HepG2 (cell line): ENCODE measurements around the gene NAV2. TPM values are rescaled to one million over a fixed set of nuclear protein-coding genes. Genes with fewer than 3 reads are reported as not detected.

Experiments
- ATF1 ChIP-seq: IDR thresholded peaks from 2 replicates; pipeline ENCODE4 v1.6.1; 2016; ENCODE audit warnings: mild to moderate bottlenecking, control low read depth
- ETV5 ChIP-seq: IDR thresholded peaks from 2 replicates; pipeline ENCODE4 v1.6.1; 2018; ENCODE audit warnings: missing biosample characterization, missing genetic modification reagents, inconsistent platforms, borderline replicate concordance
- HBP1 ChIP-seq: IDR thresholded peaks from 2 replicates; pipeline ENCODE4 v1.6.1; 2016; ENCODE audit warnings: low read depth, control low read depth
- NR2C2 ChIP-seq: sonication (generic); formaldehyde crosslinking; IDR thresholded peaks from 2 replicates; pipeline ENCODE4 v1.4.0; 2020; ENCODE audit warnings: missing genetic modification reagents, mild to moderate bottlenecking, moderate library complexity, borderline replicate concordance
- PHF8 ChIP-seq: sonication (generic); formaldehyde crosslinking; IDR thresholded peaks from 2 replicates; pipeline ENCODE4 v1.5.0; 2020; ENCODE audit warnings: missing genetic modification reagents
- POLR2AphosphoS5 ChIP-seq: IDR thresholded peaks from 2 replicates; pipeline ENCODE4 v1.6.1; 2012; ENCODE audit warnings: low read depth, low read length
- RCOR2 ChIP-seq: IDR thresholded peaks from 2 replicates; pipeline ENCODE4 v1.6.1; 2016; ENCODE audit warnings: missing biosample characterization, missing genetic modification reagents
- RFXAP ChIP-seq: sonication (generic); formaldehyde crosslinking; IDR thresholded peaks from 2 replicates; pipeline ENCODE4 v1.4.0; 2020; ENCODE audit warnings: missing genetic modification reagents, borderline replicate concordance
- SAFB2 ChIP-seq: sonication (generic); formaldehyde crosslinking; IDR thresholded peaks from 2 replicates; pipeline ENCODE4 v1.5.1; 2020; ENCODE audit warnings: missing genetic modification reagents, low read depth, mild to moderate bottlenecking, borderline replicate concordance
- SATB2 ChIP-seq: sonication (generic); formaldehyde crosslinking; IDR thresholded peaks from 2 replicates; pipeline ENCODE4 v1.5.0; 2020; ENCODE audit warnings: missing genetic modification reagents
- SKIL ChIP-seq: sonication (generic); formaldehyde crosslinking; IDR thresholded peaks from 2 replicates; pipeline ENCODE4 v1.8.0; 2022; ENCODE audit warnings: missing genetic modification reagents, mild to moderate bottlenecking, moderate library complexity, borderline replicate concordance
- TBL1XR1 ChIP-seq: fragments of 150-350 bp; IDR thresholded peaks from 2 replicates; pipeline ENCODE4 v1.6.1; 2014; ENCODE audit warnings: borderline replicate concordance, low read length; ENCODE audit not compliant: partially characterized antibody
- ZBTB1 ChIP-seq: sonication (generic); formaldehyde crosslinking; IDR thresholded peaks from 2 replicates; pipeline ENCODE4 v1.4.0; 2020; ENCODE audit warnings: missing genetic modification reagents, borderline replicate concordance
- ZC3H4 ChIP-seq: sonication (generic); formaldehyde crosslinking; IDR thresholded peaks from 2 replicates; pipeline ENCODE4 v1.4.0; 2020; ENCODE audit warnings: missing genetic modification reagents, borderline replicate concordance
- ZNF317 ChIP-seq: sonication (generic); formaldehyde crosslinking; IDR thresholded peaks from 2 replicates; pipeline ENCODE4 v1.5.0; 2020; ENCODE audit warnings: mild to moderate bottlenecking, missing genetic modification reagents
- ZNF34 ChIP-seq: sonication (generic); formaldehyde crosslinking; IDR thresholded peaks from 2 replicates; pipeline ENCODE4 v1.4.0; 2020; ENCODE audit warnings: mild to moderate bottlenecking, missing genetic modification reagents, borderline replicate concordance
- ZNF598 ChIP-seq: sonication (generic); formaldehyde crosslinking; IDR thresholded peaks from 2 replicates; pipeline ENCODE4 v1.5.1; 2020; ENCODE audit warnings: mild to moderate bottlenecking, missing genetic modification reagents, borderline replicate concordance
- ZNF609 ChIP-seq: sonication (generic); formaldehyde crosslinking; IDR thresholded peaks from 2 replicates; pipeline ENCODE4 v1.4.0; 2020; ENCODE audit warnings: mild to moderate bottlenecking, missing genetic modification reagents, borderline replicate concordance
- ZNF772 ChIP-seq: sonication (generic); formaldehyde crosslinking; IDR thresholded peaks from 2 replicates; pipeline ENCODE4 v1.5.0; 2020; ENCODE audit warnings: mild to moderate bottlenecking, missing genetic modification reagents
- ZNF891 ChIP-seq: sonication (generic); formaldehyde crosslinking; IDR thresholded peaks from 2 replicates; pipeline ENCODE4 v1.5.0; 2020; ENCODE audit warnings: mild to moderate bottlenecking, missing genetic modification reagents
- ZSCAN29 ChIP-seq: sonication (generic); formaldehyde crosslinking; conservative IDR thresholded peaks from 2 replicates; pipeline ENCODE4 v1.4.0; 2020; ENCODE audit warnings: mild to moderate bottlenecking, missing genetic modification reagents
- polyA plus RNA-seq, 8 experiments: library from polyadenylated mRNA; depleted of rRNA in 3 of 8; stranded (reverse) in 7 of 8; unstranded in 1 of 8; fragments of >200 nt; fragmentation: Illumina TruSeq in 4 of 8; extraction: Trizol in 4 of 8; gene quantifications; 2 replicates each; pipeline versions ENCODE4 v1.2.1 to v1.2.3, GENCODE V29; 2011 to 2016; ENCODE audit warnings: low read depth in 4 of 8, missing spikeins in 1 of 8, mixed read lengths in 1 of 8; ENCODE audit not compliant: insufficient read depth in 1 of 8
- total RNA-seq, 5 experiments: library from RNA; depleted of rRNA; stranded (reverse); fragments of >200 nt; fragmentation: Illumina TruSeq; extraction: Trizol; gene quantifications; 2 replicates each; pipeline ENCODE4 v1.2.3, GENCODE V29; 2016; ENCODE audit warnings: low read depth in 1 of 5

The NAV2 gene
- total and polyA plus RNA-seq, 2 of the 13 experiments (the other 11 are each of a cell fraction or from before 2014, with no cell fraction given) = 9.3 to 34.6 TPM

- peak; percentile 71; the same call in 1 of the 2 replicates for TF ChIP-seq SKIL (CRISPR knock-in tag)
- TF ChIP-seq ZNF772 (CRISPR knock-in tag) = peak; percentile 85; the same call in 1 of the 2 replicates
- TF ChIP-seq SAFB2 (CRISPR knock-in tag) = no peak; the same call in 1 of the 2 replicates
- no peak for TF ChIP-seq ZNF891
- TF ChIP-seq ZNF34 (CRISPR knock-in tag) = no peak
- no peak; the same call in 1 of the 2 replicates for TF ChIP-seq POLR2AphosphoS5
- TF ChIP-seq ZNF598 = no peak
- TF ChIP-seq ETV5 = peak; percentile 39; the same call in 1 of the 2 replicates
- TF ChIP-seq PHF8 (CRISPR knock-in tag) = no peak
- TF ChIP-seq ZNF609 (CRISPR knock-in tag) = peak; percentile 70; the same call in 1 of the 2 replicates
- no peak for TF ChIP-seq RFXAP (CRISPR knock-in tag)
- TF ChIP-seq RCOR2 (CRISPR knock-in tag) = peak; percentile 12; the same call in 1 of the 2 replicates
- TF ChIP-seq ATF1 = 0 out of 2 replicates have a peak, but pooled peaks have one; percentile 12
- TF ChIP-seq SATB2 = no peak
- TF ChIP-seq NR2C2 (CRISPR knock-in tag) = peak; percentile 80
- no peak for TF ChIP-seq ZBTB1
- no peak; the same call in 1 of the 2 replicates for TF ChIP-seq ZSCAN29 (CRISPR knock-in tag)
- 0 out of 2 replicates have a peak, but pooled peaks have one; percentile 44 for TF ChIP-seq HBP1 (CRISPR knock-in tag)
- TF ChIP-seq TBL1XR1 = peak; percentile 10
- no peak for TF ChIP-seq ZC3H4
- no peak for TF ChIP-seq ZNF317 (CRISPR knock-in tag)
Measured at GRCh38 chr11:20002312-20003216, 289.9 kb downstream of the NAV2 start (continued).
